GM21717 (cell line): ENCODE data around the gene INSR.
"Not testable (repeated sequence)": the region's sequence is repeated elsewhere in the genome, so short reads cannot be mapped to it uniquely, and the experiment has no call there.

Source experiments
- ATAC-seq: cut with Tn5 transposase; IDR thresholded peaks from one replicate; pipeline ENCODE4 v1.9.1; 2021; ENCODE audit warnings: mild to moderate bottlenecking, moderate library complexity; ENCODE audit not compliant: unreplicated experiment

Gene INSR

GRCh38 chr19:7104747-7105447, 189.3 kb downstream of the INSR start:
- no peak for ATAC-seq

GRCh38 chr19:7101498-7102253, 192.5 kb downstream of the INSR start:
- no peak for ATAC-seq

GRCh38 chr19:7099597-7099921, 194.7 kb downstream of the INSR start:
- ATAC-seq = no peak

- peak; percentile 69 for ATAC-seq
Observed at GRCh38 chr19:7098701-7099596, 195.3 kb downstream of the INSR start.

- no peak for ATAC-seq
Observed at GRCh38 chr19:7098096-7098495, 196.1 kb downstream of the INSR start.

- ATAC-seq = no peak
Observed at GRCh38 chr19:7088999-7089398, 205.2 kb downstream of the INSR start.

GRCh38 chr19:7083076-7083956, 210.9 kb downstream of the INSR start:
- no peak for ATAC-seq

- ATAC-seq = no peak
Observed at GRCh38 chr19:7078008-7078407, 216.2 kb downstream of the INSR start.

GRCh38 chr19:7076151-7076550, 218.1 kb downstream of the INSR start:
- ATAC-seq = no peak

- ATAC-seq = no peak
Observed at GRCh38 chr19:7074705-7075282, 219.4 kb downstream of the INSR start.

- no peak for ATAC-seq
Observed at GRCh38 chr19:7072541-7072940, 221.7 kb downstream of the INSR start.

- ATAC-seq = peak; percentile 19
Observed at GRCh38 chr19:7069904-7070226, 224.3 kb downstream of the INSR start.

- ATAC-seq = peak; percentile 89
Observed at GRCh38 chr19:7069042-7069903, 224.9 kb downstream of the INSR start, which contains the start of gene ZNF557. ZNF557 (plus strand) TSS chr19:7069703; CDS start chr19:7075075, 5,372 bp downstream.

- no peak for ATAC-seq
Observed at GRCh38 chr19:7068599-7068998, 225.6 kb downstream of the INSR start.

GRCh38 chr19:7067716-7068115, 226.5 kb downstream of the INSR start:
- ATAC-seq = no peak

GRCh38 chr19:7067122-7067521, 227.1 kb downstream of the INSR start:
- not testable (repeated sequence) for ATAC-seq

GRCh38 chr19:7063764-7064418, 230.3 kb downstream of the INSR start:
- no peak for ATAC-seq

GRCh38 chr19:7063339-7063738, 230.9 kb downstream of the INSR start:
- ATAC-seq = no peak
